HG02970 (cell line): ENCODE results near the gene FAM171A2.
"Not testable (repeated sequence)": the region's sequence is repeated elsewhere in the genome, so short reads cannot be mapped to it uniquely, and the experiment has no call there.

Experiments used
- ATAC-seq: cut with Tn5 transposase; IDR thresholded peaks from one replicate; pipeline ENCODE4 v1.9.1; 2021; ENCODE audit warnings: mild to moderate bottlenecking, moderate library complexity, moderate number of reproducible peaks; ENCODE audit not compliant: unreplicated experiment, low FRiP score

The FAM171A2 gene

GRCh38 chr17:44363613-44364159, at the start of gene FAM171A2:
FAM171A2 (minus strand) TSS chr17:44363853; CDS start chr17:44363714, 139 bp downstream.
- ATAC-seq: no peak

GRCh38 chr17:44409309-44410028, 45.8 kb upstream of the FAM171A2 start:
- ATAC-seq: no peak

GRCh38 chr17:44408786-44409185, 45.1 kb upstream of the FAM171A2 start:
- no peak for ATAC-seq

DNA sequence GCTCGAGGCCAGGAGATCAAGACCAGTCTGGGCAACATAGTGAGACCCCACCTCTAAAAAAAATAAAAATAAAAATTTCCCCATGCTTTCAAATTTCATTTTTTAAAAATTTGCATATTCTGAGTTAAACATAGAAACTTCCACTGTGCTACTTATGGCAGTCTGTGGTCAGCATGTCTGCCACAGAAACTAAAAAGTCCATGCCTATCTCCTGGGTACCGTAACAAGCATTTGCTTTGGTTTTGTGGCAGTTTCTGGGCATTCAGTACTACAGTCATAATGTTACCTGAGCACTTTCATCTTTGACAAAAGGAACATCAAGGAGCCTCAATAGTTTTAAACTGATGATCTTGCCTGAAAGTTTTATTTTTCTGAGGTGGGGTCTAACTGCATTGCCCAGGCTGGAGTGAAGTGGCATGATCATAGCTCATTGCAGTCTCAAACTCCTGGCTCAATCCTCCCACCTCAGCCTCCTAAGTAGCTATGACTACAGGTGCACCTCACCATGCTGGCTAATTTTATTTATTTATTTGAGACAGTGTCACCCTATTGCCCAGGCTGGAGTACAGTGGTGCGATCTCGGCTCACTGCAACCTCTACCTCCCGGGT, 39.0 kb upstream of the FAM171A2 start:
- no peak for ATAC-seq

DNA sequence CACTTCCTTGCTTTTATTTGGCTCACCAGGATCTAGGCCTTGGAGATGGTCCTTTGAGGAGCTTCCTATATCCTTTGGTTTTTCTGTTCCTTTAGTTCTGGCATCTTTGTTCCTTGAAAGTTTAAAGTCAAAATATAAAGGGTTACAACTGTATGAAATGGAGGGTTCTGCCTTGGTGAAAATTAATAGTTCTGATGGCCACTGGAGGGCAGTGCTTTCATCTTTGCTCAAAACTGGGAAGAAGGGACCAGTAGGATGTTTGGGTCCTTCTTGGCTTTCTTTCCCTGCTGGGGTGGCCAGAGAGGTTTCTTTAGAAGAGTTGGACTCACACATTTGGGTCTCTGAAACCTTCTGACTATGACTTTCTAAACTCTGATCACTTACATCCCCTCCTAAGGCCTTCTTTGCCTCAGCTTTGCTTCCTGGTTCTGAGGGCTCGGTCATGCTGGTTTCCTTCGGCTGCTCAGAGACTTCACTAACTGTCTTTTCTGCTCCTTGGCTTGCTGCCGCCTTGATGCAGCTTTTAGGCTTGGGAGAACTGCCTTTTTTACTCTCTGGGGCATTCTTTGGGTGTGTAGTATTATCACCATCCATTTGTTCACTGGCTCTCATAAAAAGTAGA, 36.7 kb upstream of the FAM171A2 start:
- no peak for ATAC-seq

DNA sequence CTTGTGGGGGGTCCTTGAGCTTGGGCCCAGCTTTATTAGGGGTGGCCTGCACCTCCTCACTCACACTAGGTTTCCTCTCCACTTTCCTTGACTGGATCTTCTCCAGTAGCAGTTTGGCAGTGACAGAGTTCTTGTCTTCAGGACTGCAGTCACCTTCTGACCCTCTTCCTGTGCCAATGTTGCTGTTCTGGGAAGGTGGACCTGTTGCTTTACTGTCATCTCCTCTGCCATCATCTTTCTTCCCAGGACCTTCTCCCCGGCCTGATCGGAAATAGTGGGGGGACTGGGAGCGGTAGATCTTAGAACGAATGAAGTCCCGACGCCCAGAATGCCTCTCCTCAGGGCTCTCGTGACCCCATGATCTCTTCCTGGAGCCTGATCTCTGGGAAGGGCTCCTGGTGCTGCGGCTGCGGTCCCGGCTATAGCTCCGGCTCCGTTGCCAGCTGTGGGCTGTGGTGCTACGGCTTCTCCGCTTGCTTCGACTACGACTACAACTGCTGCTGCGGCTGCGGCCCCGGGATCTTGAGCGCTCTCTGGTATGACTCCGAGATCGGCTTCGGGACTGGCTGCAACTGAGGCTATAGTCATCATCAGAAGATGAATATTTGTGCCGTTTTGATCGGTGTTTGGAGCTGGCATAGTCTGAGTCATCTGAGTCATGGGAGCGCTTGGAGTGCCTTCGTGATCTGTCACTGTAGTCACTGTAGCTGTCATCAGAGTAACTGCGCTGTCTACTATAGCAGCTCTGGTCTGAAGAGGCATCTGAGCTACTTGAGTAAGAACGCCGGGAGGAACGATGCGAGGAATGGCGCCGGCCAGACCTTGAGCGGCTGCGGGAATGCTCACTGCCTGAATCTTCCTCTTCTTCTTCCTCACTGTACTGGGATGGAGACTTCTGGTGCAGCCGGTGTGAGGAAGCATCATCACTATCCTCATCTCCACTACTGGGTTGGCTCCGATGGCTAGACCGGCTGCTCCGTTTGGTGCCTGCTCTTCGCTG, 35.3 kb upstream of the FAM171A2 start:
- no peak for ATAC-seq

DNA sequence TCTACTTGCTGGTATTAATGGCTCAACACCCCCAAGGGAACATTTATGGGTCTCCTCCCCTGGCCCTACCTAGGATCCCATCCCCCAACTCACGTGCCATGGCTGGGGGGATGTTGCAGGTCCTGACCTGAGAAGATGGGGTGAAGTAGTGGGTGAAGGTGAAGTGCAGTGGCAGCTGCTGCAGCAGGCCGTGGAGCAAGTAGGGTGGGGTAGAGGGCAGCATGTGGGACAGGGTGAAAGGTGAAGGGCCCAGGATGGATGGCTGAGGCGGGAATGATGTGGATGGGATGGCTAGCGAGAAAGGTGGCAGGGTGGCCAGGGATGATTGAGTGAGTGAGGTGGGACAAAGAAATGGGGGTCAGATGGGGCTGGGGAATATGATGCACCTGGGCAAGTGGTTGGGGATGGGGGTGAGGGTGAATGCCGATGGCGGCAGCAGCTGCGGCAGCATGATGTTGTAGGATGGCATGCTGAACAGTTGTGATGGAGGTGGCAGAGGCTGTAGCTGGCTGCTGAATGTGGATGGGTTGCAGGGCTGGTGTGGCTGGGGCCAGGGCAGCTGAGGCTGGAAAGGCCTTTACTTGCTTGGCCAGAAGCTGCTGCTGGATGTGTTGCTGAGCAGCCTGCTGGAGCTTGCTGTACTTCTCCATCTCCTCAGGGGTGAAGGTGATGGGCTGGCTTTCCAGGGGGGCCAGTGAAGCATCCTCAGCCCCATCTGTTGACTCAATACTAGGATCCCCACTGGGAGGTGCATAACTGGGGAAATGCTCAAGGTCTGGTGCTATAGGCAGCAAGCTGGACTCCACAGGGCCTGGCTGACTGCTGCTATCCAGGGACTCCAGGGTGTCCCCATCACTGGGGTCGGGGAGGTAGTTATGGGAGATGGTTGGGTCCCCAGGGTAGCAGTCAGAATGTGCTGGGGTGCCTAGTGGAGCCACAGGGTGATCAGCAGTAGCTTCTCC, 34.1 kb upstream of the FAM171A2 start:
- ATAC-seq: no peak

DNA sequence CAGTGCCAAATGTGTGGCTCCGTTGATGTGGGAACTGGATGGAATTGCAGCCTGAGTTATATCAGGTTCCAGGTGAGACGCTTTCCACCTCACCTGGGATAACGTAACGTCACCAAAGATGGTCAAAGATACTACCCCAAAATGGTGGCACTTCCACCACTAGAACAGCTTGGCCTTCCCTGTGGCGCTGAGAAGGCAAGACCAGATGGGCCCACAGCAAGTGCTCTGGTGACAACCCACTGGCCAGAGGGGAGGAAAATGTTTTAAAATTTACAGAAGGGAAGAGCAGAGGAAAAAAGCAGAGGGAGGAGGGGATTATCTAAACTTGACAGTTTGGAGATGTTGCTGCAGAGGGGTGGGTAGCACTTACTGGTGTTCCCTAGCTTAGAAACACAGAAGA, 33.3 kb upstream of the FAM171A2 start:
- no peak for ATAC-seq

GRCh38 chr17:44394833-44395232, 31.2 kb upstream of the FAM171A2 start:
- ATAC-seq: no peak

GRCh38 chr17:44394112-44394511, 30.5 kb upstream of the FAM171A2 start:
- ATAC-seq: not testable (repeated sequence)

- no peak for ATAC-seq
Observed at GRCh38 chr17:44390250-44390870, 26.7 kb upstream of the FAM171A2 start.

DNA sequence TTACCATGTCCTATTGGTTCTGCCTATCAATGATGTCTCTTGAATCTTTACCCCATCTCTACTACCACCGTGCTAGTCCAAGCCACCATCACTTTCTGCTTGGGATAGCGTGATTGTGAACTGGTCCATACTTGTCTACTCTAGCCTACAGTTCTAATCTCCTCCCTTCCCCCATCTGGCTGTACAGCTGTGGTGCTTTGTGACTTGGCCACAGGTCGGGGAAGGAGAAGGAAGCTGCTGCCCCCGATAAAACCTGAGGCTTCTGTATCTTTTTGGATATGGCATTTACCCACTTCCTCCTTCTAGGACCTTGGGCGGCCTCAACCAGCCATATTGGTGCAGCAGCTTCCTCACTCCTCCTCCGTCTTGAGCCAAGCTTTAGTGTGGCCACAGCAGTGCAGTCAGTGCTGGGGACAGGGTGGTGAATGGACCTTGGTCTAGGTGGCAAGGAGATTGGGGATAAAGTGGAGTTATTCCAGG, 26.1 kb upstream of the FAM171A2 start:
- ATAC-seq: no peak

GRCh38 chr17:44389281-44389680, 25.6 kb upstream of the FAM171A2 start, which contains the start of gene ITGA2B:
ITGA2B (minus strand) TSS chr17:44389649; CDS start chr17:44389473, 176 bp downstream.
- no peak for ATAC-seq

DNA sequence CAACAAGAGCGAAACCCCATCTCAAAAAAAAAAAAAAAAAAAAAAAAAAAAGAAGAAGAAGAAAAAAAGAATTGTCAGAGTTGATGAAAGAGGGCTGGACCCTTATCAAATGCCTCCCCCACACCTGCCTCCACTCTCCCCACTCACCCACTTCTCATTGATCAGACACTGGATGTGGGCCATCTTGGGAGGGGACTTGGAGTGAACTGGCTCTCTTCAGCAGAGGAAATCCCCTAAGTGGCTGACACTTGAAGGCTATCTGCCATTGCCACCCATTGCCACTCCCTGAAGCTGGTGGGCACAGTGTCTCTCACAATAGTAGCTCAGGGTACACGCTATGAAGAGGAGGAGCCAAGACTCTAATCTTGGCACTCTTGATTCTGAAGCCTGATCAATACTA, 24.2 kb upstream of the FAM171A2 start:
- no peak for ATAC-seq

DNA sequence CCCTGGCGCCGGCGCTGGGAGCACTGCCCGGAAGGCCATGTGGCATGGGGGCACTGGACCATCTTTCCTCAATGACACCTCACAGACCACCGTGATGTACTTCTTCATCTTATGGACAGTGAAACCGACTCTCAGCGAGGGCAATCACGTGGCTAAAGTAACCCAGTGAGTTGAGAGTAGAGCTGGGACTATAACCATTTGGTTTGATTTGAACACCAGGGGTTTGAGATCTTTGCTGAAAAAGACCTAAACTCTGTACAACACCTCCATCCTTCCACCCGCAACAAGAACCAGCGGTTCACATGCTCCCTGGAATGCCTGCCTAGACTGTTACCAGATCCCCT, 22.5 kb upstream of the FAM171A2 start:
- no peak for ATAC-seq

GRCh38 chr17:44385287-44386181, 21.9 kb upstream of the FAM171A2 start:
- ATAC-seq: no peak

- no peak for ATAC-seq
Observed at GRCh38 chr17:44384823-44385286, 21.2 kb upstream of the FAM171A2 start.
